Caco-2 (cell line): ENCODE results near the gene DYNC2H1. TPM values are rescaled to one million over a fixed set of nuclear protein-coding genes. Genes with fewer than 3 reads are reported as not detected.
A peak's percentile ranks its signal among the peaks of the same experiment; 100 is the strongest.

Source experiments
- BruUV-seq: library from RNA; stranded (reverse); fragments of 400-500 nt; replicated peaks from 2 replicates; lab custom pipeline; 2021; lab: Mats Ljungman, UMichigan
- CTCF ChIA-PET: fragments of 300-600 bp; sonication (Branson Sonifier 250); formaldehyde crosslinking; loops from one replicate; lab custom pipeline; 2022; ENCODE audit warnings: antibody characterized with exemption; lab: Charles Lee
- POLR2A ChIA-PET: fragments of 300-600 bp; sonication (Branson Sonifier 250); formaldehyde crosslinking; loops from one replicate; lab custom pipeline; 2022; ENCODE audit warnings: antibody characterized with exemption; lab: Charles Lee
- DNase-seq, 2 experiments: peaks; one replicate each; pipeline versions ENCODE4 v3.0.0 to v3.0.0-alpha.2; 2020 to 2022
- H3K27me3 ChIP-seq: replicated peaks from 2 replicates; pipeline ENCODE4 v1.6.0; 2011; ENCODE audit warnings: low read length; ENCODE audit not compliant: control insufficient read depth, insufficient read depth
- H3K36me3 ChIP-seq: 2 replicates; pipeline ENCODE4 v1.5.1; 2011; ENCODE audit warnings: low read length; ENCODE audit not compliant: control insufficient read depth, insufficient read depth
- H3K4me1 ChIP-seq: fragments of 250-450 bp; sonication (Bioruptor Pico); 2 replicates; pipeline ENCODE4 v1.5.1; 2020; ENCODE audit warnings: mild to moderate bottlenecking
- H3K4me3 ChIP-seq: 2 replicates; pipeline ENCODE4 v1.5.1; 2011; ENCODE audit warnings: low read depth, mild to moderate bottlenecking, control low read depth, low read length
- H3K9me3 ChIP-seq: fragments of 250-450 bp; sonication (Bioruptor Pico); 2 replicates; pipeline ENCODE4 v1.5.1; 2020; ENCODE audit warnings: mild to moderate bottlenecking, moderate library complexity
- H3K27ac Mint-ChIP-seq: one replicate; pipeline ENCODE4 v1.8.0; 2022; ENCODE audit warnings: mixed read lengths; ENCODE audit not compliant: unreplicated experiment
- H3K27me3 Mint-ChIP-seq: one replicate; pipeline ENCODE4 v1.8.0; 2022; ENCODE audit warnings: mixed read lengths; ENCODE audit not compliant: insufficient read depth, unreplicated experiment
- H3K36me3 Mint-ChIP-seq: one replicate; pipeline ENCODE4 v1.8.0; 2022; ENCODE audit warnings: mild to moderate bottlenecking, mixed read lengths; ENCODE audit not compliant: insufficient read depth, unreplicated experiment
- H3K4me1 Mint-ChIP-seq: one replicate; pipeline ENCODE4 v1.8.0; 2022; ENCODE audit warnings: low read depth, mixed read lengths; ENCODE audit not compliant: unreplicated experiment
- H3K4me3 Mint-ChIP-seq: one replicate; pipeline ENCODE4 v1.8.0; 2022; ENCODE audit warnings: mild to moderate bottlenecking, moderate library complexity, mixed read lengths; ENCODE audit not compliant: unreplicated experiment
- H3K9me3 Mint-ChIP-seq: one replicate; pipeline ENCODE4 v1.8.0; 2022; ENCODE audit warnings: mixed read lengths; ENCODE audit not compliant: unreplicated experiment
- intact Hi-C: fragments of 100-400 bp; cut with micrococcal nuclease; formaldehyde crosslinking; loops from one replicate; pipeline ENCODE4 v1.10.0; 2022; ENCODE audit not compliant: unreplicated experiment
- total RNA-seq: library from RNA; stranded (reverse); gene quantifications from 2 replicates; pipeline ENCODE4 v1.2.3, GENCODE V29; 2022
- TF ChIP-seq, protein P1 (sequence below), 2 experiments: fragments of 200-600 bp in 1 of 2; IDR thresholded peaks; 1 replicate in 1 of 2; 2 replicates in 1 of 2; pipeline versions ENCODE4 v1.5.1 to v1.8.0; 2011 to 2022; ENCODE audit warnings: antibody characterized with exemption in 1 of 2, control low read depth in 1 of 2, inconsistent platforms in 1 of 2, low read depth in 1 of 2, low read length in 1 of 2, mild to moderate bottlenecking in 1 of 2, moderate library complexity in 1 of 2; ENCODE audit not compliant: insufficient read depth in 1 of 2, severe bottlenecking in 1 of 2, unreplicated experiment in 1 of 2

The DYNC2H1 gene
- total RNA-seq, 1 experiment from 2014 or later = 6.5 TPM

- Mint-ChIP-seq H3K36me3 (no peaks in the 10 kb centered on the region), H3K4me3 (no peak overlapping the region), H3K9me3 (no peaks in the 10 kb centered on the region), H3K4me1 (peaks cover 12% of the 10 kb centered on the region), H3K27ac (no peak overlapping the region), H3K27me3 (no peaks in the 10 kb centered on the region)
- Histone ChIP-seq H3K9me3 (no peaks in the 10 kb centered on the region), H3K4me1 (peaks cover 4% of the 10 kb centered on the region; the same call in 1 of the 2 replicates), H3K27me3 (no peaks in the 10 kb centered on the region), H3K4me3 (no peak overlapping the region), H3K36me3 (no peaks in the 10 kb centered on the region)
- ChIA-PET CTCF (no interaction called here), POLR2A (no interaction called here)
- TF ChIP-seq, protein P1, sequence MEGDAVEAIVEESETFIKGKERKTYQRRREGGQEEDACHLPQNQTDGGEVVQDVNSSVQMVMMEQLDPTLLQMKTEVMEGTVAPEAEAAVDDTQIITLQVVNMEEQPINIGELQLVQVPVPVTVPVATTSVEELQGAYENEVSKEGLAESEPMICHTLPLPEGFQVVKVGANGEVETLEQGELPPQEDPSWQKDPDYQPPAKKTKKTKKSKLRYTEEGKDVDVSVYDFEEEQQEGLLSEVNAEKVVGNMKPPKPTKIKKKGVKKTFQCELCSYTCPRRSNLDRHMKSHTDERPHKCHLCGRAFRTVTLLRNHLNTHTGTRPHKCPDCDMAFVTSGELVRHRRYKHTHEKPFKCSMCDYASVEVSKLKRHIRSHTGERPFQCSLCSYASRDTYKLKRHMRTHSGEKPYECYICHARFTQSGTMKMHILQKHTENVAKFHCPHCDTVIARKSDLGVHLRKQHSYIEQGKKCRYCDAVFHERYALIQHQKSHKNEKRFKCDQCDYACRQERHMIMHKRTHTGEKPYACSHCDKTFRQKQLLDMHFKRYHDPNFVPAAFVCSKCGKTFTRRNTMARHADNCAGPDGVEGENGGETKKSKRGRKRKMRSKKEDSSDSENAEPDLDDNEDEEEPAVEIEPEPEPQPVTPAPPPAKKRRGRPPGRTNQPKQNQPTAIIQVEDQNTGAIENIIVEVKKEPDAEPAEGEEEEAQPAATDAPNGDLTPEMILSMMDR (IDR thresholded peaks at IDR 0.05; ENCODE audit: insufficient read depth in 1 of 2, low read depth in 1 of 2, low read length in 1 of 2, severe bottlenecking in 1 of 2, unreplicated experiment in 1 of 2) = no peak
- intact Hi-C loops = no loop called here
- no TSS peak for BruUV-seq
- DNase-seq = no peak
These were observed 223.2 kb downstream of the DYNC2H1 start for GRCh38 chr11:103332409-103332808.

DNA sequence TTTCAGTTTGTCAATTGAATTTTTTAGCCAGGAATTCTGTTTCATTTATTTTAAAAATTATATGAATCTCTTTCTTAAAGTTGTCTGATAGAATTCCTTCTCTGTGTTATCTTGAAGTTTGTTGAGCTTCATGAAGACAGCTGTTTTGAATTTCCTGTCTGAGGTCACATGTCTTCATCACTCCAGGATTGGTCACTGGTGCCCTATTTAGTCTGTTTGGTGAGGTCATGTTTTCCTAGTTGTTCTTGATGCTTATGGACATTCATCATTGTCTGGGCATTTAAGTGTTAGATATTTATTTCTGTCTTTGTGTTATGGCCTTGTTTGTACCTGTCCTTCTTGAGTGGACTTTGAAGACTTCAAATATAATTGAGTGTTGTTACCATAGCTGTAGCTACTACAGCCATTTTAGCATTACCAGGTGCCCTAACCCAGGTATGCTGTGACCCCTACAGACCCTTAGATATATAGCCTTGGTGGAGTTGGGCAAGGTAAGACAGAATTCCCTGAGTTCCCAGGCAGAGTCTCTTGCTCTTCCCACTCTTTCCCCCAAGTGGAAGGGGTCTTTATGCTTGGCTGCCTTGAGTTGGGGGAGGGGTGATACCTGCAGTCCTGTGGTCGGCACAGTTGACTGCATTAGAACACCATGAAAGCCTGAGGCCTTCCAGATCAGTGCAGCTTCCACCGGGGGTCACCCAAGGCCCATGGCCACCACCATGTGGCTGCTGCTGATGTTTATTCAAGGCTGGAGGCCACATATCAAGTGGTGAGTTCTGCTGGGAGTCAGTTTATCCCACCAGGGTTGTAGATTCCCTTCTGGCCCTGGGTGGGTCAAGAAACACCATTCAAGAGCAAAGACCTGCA lies 229.6 kb downstream of the DYNC2H1 start:
- Mint-ChIP-seq H3K27me3 (no peaks in the 10 kb centered on the region), H3K27ac (no peak overlapping the region), H3K9me3 (no peaks in the 10 kb centered on the region), H3K4me3 (no peak overlapping the region), H3K4me1 (no peaks in the 10 kb centered on the region), H3K36me3 (no peaks in the 10 kb centered on the region)
- no peaks in the 10 kb centered on the region for H3K36me3 ChIP-seq
- POLR2A ChIA-PET = no interaction called here
- DNase-seq = peak; percentile 69 to 79
- H3K9me3 ChIP-seq = no peaks in the 10 kb centered on the region
- H3K4me3 ChIP-seq = no peak overlapping the region
- H3K4me1 ChIP-seq = no peaks in the 10 kb centered on the region
- TF ChIP-seq, protein P1 (IDR thresholded peaks at IDR 0.05; ENCODE audit: insufficient read depth in 1 of 2, low read depth in 1 of 2, low read length in 1 of 2, severe bottlenecking in 1 of 2, unreplicated experiment in 1 of 2) = peak; percentile 53 to 84
- CTCF ChIA-PET = interaction anchor here (1.0 to 1.1 kb wide), 3 partner anchors 198 to 263 kb away, joined by 3 to 6 read pairs (median 3); no protein-coding TSS in a partner anchor
- no peaks in the 10 kb centered on the region for H3K27me3 ChIP-seq
- no TSS peak for BruUV-seq
- intact Hi-C loops = loop anchor here (1.0 kb wide), 5 partner anchors 20 to 343 kb away; no protein-coding TSS in a partner anchor

DNA sequence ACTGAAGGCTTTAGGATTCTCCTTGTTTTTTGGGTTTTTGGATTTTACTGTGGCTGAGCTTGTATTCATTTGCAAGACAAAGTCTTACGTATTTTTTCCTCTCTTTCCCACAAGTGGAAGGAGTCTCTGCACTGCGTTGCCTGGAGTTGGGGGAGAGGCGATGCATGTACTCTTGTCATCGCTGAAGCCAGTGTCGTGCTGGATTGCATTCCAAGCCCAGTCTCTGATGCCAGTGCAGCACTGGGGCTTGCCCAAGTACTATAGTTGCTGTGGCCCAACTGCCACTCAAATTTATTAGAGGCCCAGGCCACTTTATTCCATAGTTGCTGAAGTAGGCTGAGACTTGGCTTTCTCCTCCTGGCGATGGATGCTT lies 230.2 kb downstream of the DYNC2H1 start:
- no TSS peak for BruUV-seq
- H3K9me3 Mint-ChIP-seq = no peaks in the 10 kb centered on the region
- H3K27ac Mint-ChIP-seq = no peak overlapping the region
- TF ChIP-seq, protein P1 (IDR thresholded peaks at IDR 0.05; ENCODE audit: insufficient read depth in 1 of 2, low read depth in 1 of 2, low read length in 1 of 2, severe bottlenecking in 1 of 2, unreplicated experiment in 1 of 2) = no peak
- POLR2A ChIA-PET = no interaction called here
- no peaks in the 10 kb centered on the region for H3K36me3 Mint-ChIP-seq
- no peaks in the 10 kb centered on the region for H3K4me1 Mint-ChIP-seq
- CTCF ChIA-PET = interaction anchor here (1.1 kb wide), 1 partner anchor 197 kb away, joined by 3 read pairs; no protein-coding TSS in a partner anchor
- intact Hi-C loops = loop anchor here (1.0 kb wide), 5 partner anchors 20 to 343 kb away; no protein-coding TSS in a partner anchor
- H3K27me3 ChIP-seq = no peaks in the 10 kb centered on the region
- H3K27me3 Mint-ChIP-seq = no peaks in the 10 kb centered on the region
- DNase-seq = no peak
- H3K4me3 ChIP-seq = no peak overlapping the region
- no peaks in the 10 kb centered on the region for H3K36me3 ChIP-seq
- no peak overlapping the region for H3K4me3 Mint-ChIP-seq
- H3K4me1 ChIP-seq = no peaks in the 10 kb centered on the region
- no peaks in the 10 kb centered on the region for H3K9me3 ChIP-seq
